GM18909 (cell line): Measurements from ENCODE around the gene KRTAP1-3.
"Not testable (repeated sequence)": the region's sequence is repeated elsewhere in the genome, so short reads cannot be mapped to it uniquely, and the experiment has no call there.

ENCODE experiments used
- ATAC-seq: cut with Tn5 transposase; IDR thresholded peaks from one replicate; pipeline ENCODE4 v1.9.1; 2021; ENCODE audit warnings: mild to moderate bottlenecking; ENCODE audit not compliant: unreplicated experiment, poor library complexity

The KRTAP1-3 gene

DNA sequence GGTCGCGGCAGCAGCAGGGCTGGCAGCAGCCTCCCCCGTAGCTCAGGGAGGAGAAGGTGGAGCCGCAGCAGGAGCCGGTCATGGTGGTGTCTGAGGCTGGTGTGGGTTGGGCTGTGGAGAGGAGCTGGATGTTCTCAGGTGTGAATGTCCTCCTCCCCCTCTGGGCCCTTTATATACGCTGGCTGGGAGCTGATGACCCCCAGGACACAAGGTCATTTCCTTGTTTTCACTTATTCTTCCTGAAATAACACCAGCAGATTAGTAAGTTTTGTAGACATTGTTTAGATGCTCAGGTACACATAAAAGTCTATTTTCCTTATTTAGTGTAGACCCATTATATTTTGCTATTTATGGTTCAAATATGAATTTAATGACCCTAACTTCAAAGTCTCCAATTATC, 20.5 kb upstream of the KRTAP1-3 start, which contains the start of gene KRTAP2-2:
TSS of gene KRTAP2-2 (minus strand) at position 101 of the 400 bp plus-strand sequence. CDS start at position 82, 19 bp downstream.
- ATAC-seq: not testable (repeated sequence)

DNA sequence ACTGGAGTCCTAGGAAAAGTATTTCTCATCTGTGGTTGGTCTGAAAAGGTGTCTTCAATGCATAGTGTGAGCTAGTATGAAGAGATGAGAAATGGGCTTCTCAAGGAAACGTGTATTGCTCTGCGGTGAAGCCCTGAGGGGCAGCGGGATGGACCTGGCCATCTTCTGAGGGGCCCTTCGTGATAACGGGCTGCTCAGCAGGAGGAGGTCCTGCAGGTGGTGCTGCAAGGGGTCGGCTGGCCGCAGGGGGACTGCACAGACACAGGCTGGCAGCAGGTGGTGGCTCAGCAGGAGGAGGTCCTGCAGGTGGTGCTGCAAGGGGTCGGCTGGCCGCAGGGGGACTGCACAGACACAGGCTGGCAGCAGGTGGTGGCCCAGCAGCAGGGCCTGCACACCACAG, 19.9 kb upstream of the KRTAP1-3 start:
- not testable (repeated sequence) for ATAC-seq

DNA sequence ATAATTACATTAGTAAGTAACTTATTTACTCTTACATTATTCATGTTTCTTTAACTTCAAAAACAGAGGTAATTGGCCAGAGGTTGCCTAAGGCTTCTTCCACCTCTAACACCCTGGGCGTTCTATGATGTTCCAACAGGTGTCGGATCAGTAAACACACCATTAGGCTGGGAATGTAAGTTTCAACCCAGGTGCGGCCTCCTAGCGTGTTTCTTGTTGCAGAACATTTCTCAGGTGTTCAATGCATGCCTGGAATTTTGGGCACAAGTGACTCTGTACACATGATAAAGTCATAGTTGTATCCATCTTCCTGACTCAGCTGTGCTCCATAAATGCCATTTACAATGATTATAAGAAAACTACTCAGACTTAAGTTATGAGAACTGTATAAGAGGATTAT, 19.4 kb upstream of the KRTAP1-3 start:
- ATAC-seq: no peak

DNA sequence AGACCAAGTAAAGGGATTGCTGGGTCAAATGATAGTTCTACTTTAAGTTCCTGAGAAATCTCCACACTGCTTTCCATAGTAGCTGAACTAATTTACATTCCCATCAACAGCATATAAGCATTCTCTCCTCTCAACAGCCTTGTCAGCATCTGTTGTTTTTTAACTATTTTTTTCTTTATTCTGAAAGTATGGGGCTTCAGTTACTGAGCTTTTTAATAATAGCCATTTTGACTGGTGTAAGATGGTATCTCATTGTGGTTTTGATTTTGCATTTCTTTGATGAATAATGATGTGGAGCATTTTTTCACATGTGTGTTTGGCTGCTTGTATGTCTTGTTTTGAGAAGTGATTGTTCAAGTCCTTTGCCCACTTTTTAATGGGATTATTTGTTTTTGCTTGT, 17.9 kb upstream of the KRTAP1-3 start:
- no peak for ATAC-seq

DNA sequence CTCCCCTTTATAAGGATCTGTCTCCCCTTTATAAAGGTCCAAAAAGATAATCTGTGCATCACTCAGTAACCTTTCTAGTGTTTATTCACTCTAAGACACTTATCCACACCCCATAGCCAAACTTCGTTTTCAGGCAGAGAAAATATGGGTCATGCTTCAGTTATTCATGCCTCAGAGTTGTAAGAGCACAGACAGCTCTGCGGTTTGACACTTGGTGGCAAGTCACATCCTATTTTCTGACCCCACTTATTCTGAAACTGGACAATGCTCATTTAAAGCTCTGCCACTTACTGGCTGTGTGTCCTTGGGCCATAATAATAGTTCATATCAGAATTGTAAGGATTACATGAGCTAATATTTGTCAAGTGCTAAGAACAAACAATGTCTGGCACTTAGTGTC, 14.4 kb upstream of the KRTAP1-3 start:
- no peak for ATAC-seq

DNA sequence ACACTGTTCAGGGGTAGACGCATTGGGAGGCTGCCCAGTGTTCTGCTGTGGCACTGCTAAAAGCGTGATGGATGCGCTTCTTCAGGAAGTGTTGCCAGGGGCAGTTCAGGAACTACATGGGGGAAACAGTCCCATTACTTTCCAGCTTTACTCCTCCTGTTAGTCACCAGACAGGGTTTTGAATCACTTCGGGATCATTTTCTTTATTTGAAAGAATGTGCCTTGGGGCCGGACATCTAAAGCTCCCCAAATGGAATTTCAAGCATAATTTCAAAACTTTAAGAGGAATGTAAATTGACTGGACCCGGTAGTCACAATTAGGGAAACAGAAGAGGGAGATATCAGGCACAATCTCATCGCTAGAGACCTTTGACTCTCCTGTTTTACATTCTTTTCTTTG, 13.8 kb upstream of the KRTAP1-3 start:
- no peak for ATAC-seq

DNA sequence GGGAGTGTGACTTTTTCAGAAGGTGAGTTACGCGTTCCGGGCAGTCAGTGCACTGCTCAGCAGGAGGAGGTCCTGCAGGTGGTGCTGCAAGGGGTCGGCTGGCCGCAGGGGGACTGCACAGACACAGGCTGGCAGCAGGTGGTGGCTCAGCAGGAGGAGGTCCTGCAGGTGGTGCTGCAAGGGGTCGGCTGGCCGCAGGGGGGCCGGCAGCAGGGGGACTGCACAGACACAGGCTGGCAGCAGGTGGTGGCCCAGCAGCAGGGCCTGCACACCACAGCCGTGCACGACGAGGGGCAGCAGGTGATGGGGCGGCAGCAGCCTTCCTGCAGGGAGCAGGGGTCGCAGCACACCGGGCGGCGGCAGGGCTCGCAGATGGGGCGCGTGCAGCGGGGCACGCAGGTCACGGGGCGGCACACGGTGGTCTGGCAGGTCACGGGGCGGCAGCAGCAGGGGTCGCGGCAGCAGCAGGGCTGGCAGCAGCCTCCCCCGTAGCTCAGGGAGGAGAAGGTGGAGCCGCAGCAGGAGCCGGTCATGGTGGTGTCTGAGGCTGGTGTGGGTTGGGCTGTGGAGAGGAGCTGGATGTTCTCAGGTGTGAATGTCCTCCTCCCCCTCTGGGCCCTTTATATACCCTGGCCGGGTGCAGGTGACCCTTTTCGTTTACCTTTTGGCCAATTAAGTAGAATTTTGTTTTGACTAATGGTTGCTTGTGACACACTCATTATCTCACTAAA, 12.2 kb upstream of the KRTAP1-3 start, which contains the start of gene KRTAP2-1:
TSS of gene KRTAP2-1 (minus strand) at position 582 of the 731 bp plus-strand sequence. CDS start at position 533, 49 bp downstream.
- ATAC-seq: not testable (repeated sequence)

DNA sequence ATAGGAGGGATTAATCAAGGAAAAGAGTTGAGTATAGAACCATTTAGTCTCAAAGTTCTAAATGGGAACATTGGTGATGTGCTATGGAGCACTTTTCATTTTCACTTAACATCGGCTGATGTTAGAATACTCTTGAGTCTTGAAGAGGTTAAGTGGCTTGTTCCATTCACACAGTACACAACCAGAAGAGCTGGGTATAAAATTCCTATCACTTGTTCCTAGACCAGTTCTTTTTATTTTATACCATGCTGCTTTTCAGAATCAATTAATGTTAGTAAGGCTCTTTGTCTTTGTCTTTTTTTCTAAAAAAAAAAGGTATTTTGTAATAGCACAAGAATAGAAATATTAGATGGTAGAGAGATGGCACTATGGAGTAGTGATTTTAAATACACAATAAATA, 8.3 kb upstream of the KRTAP1-3 start:
- no peak for ATAC-seq

DNA sequence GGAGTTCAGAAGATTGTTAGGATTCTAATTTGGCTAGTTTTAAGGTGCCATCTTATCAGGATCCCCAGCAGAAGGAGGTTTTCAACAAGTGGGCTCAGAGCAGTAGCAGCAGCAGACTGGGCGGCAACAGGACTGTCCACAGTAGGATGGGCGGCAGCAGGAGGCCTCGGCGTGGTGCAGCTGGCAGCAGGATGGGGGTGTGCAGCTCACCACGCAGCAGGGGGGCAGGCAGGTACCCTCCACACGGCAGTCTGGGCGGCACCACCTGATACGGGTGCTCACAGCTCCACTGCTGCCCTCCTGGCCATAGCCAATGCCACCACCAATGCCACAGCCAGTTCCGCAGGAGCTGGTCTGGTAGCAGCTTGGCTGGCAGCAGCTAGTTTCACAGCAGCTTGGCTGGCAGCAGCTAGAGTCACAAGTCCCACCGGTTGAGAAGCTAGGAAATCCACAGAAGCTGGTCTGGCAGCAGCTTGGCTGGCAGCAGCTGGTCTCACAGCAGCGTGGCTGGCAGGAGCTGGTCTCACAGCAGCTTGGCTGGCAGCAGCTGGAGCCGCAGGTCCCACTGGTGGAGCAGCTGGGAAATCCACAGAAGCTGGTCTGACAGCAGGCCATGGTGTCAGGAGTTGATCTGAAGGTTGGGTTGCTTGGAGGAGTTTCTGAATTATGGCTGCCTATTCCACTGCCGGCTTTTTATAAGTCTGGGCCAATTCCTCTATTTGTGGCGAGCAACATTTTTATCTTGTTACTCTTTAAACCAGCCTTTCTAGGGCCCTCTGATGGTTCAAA, 6.3 kb upstream of the KRTAP1-3 start, which contains the start of gene KRTAP1-1:
TSS of gene KRTAP1-1 (minus strand) at position 668 of the 789 bp plus-strand sequence. CDS start at position 615, 53 bp downstream.
- ATAC-seq: not testable (repeated sequence)

DNA sequence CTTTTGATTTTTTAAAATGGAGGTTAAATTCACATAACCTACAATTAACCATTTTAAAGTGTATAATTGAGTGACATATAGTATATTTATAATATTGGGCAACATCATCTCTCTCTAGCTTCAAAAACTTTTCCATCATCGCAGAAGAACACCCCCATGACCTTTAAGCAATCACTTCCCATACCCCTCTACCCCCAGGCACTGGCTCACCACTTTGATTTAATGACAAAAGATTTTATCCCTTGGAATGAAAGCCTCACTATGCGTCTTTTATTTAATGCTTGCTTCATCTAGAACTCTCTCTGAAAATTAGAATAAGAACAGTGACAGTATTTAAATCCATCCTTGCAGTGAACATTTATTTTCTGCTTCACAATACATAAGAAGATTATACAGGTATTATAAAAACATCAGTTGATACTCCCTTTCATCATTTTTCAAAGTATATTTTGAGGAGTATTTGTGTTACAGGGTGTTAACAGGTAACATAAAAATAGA, 3.2 kb upstream of the KRTAP1-3 start:
- no peak for ATAC-seq

DNA sequence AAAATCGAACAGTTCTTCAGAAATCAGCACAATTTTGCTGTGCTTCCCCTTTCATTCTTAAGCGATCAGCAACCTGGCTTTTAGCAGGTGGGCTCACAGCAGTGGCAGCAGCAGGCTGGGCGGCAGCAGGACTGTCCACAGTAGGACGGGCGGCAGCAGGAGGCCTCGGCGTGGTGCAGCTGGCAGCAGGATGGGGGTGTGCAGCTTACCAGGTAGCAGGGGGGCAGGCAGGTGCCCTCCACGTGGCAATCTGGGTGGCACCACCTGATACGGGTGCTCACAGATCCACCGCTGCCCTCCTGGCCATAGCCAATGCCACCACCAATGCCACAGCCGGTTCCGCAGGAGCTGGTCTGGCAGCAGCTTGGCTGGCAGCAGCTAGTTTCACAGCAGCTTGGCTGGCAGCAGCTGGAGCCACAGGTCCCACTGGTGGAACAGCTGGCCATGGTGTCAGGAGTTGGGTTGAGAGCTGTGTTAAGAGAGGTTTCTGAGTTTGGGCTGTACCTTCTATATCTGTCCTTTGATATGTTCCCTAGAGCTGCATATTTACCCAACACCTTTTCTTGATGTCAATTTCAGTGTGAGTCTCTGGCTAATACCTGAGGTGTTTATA, 4.9 kb downstream of the KRTAP1-3 start, which contains the start of gene KRTAP1-4:
TSS of gene KRTAP1-4 (minus strand) at position 563 of the 613 bp plus-strand sequence. CDS start at position 446, 117 bp downstream.
- ATAC-seq: no peak

DNA sequence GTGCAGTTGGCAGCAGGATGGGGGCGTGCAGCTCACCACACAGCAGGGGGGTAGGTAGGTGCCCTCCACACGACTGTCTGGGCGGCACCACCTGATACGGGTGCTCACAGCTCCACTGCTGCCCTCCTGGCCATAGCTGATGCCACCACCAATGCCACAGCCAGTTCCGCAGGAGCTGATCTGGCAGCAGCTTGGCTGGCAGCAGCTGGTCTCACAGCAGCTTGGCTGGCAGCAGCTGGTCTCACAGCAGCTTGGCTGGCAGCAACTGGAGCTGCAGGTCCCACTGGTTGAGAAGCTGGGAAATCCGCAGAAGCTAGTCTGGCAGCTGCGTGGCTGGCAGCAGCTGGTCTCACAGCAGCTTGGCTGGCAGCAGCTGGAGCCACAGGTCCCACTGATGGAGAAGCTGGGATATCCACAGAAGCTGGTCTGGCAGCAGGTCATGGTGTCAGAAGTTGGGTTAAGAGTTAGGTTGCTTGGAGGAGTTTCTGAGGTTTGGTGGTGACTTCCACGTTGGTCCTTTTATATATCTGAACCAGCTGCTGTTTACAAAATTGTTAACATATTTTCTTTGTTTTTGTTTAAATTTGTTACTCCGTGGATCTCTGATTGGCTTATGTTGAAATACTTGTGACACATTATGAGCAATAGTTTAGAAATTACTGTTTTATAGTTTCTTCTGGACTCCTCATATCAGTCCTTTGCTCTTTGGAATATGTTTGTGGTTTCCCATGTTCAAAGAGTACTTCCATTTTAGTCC, 7.8 kb downstream of the KRTAP1-3 start, which contains the start of gene KRTAP1-5:
TSS of gene KRTAP1-5 (minus strand) at position 494 of the 757 bp plus-strand sequence. CDS start at position 441, 53 bp downstream.
- no peak for ATAC-seq

DNA sequence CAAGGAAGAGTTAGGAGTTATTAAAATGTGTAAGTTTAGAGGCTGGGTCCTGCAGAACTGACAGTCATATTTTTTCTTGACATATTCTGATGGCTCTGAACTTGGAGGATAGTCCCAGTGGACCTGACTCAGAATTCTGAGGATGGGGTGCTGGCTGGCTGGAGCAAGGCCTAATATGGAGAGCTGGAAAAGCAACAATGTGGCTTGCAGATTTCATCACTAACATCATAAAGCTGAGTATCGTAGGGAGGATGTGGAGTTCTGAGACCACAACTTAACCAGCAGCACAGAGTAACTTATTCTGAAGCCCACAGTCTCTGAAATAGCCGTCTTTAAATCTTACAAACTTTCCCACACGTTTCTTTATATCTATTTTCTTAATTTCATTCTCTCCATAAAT, 10.0 kb downstream of the KRTAP1-3 start:
- no peak for ATAC-seq

DNA sequence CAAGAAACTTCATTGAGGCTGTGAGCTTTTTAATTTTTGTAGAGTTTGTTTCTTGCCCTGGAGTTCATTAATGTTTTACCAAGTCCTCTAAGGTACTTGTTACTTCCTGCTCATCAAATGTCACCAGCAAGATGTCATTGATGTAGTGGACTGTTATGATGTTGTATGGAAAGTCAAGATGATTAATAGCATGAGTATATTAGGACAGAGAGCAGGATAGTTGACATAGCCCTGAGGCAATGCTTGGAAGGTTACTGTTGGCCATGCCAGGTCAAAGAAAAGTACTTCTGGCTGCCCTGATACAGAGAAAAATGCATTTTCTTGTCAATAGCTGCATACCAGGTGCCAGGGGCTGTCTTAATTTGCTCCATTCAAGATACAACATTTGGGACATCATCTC, 14.3 kb downstream of the KRTAP1-3 start:
- ATAC-seq: no peak

DNA sequence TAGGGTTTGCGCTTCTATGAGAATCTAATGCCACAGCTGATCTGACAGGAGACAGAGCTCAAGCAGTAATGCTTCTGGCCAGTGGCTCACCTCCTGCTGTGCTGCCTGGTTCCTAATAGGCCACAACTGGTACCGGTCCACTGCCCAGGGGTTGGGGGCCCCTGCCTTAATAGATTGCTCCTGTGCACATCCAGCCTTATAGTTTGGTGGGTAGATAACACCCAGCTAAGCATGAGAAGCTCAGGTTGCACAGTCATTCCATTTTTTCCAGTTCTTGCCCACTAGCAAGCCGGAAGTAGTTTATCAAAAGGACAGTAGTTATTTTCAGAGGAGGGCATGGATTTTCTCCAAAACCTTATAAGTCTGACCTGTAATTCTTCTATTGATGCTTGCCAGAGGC, 15.3 kb downstream of the KRTAP1-3 start:
- no peak for ATAC-seq

DNA sequence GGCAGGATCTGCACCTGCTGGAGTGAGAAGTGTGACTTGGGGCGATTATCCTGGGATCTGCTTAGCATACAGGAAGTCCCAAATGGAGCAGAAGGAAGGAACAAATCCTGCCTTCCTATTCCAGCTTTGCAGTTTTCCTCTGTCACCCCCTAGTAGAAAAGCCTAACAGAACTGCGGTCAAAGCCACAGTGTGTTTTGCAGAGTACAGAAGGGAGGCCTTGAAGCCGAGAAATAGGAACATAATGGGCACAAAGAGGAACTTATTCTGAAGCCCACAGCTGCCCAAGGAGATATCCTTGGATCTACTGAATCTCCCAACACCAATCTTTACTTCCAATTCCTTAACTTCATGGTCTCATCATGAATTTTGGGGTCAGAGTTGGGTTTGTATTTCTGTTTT, 16.1 kb downstream of the KRTAP1-3 start:
- no peak for ATAC-seq

DNA sequence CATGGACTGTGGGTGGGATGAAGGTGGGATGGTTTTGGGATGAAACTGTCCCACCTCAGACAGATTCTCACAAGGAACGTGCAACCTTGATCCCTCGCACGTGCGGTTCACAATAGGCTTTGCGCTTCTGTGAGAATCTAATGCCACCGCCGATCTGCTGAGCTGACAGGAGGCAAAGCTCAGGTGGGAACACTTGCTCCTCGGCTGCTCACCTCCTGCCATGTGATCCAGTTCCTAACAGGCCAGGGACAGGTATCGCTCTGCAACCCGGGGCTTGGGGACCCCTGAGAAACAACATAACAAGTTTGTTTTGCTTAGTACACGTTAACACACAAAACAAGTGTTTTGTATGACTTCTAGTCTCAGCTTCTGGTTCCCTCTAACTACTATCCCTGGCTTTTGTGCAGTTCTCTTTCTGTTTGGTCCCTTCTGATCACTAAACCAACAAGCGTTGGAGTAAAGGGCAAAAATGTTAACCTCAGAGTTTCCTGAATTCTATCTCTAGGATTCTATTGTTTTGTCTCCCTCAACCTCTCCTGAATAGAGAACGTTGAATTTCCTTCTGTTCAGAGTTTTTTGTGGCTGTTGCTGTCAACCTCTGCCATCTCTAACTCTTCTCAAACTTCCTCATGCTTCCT, 18.0 kb downstream of the KRTAP1-3 start:
- ATAC-seq: no peak

DNA sequence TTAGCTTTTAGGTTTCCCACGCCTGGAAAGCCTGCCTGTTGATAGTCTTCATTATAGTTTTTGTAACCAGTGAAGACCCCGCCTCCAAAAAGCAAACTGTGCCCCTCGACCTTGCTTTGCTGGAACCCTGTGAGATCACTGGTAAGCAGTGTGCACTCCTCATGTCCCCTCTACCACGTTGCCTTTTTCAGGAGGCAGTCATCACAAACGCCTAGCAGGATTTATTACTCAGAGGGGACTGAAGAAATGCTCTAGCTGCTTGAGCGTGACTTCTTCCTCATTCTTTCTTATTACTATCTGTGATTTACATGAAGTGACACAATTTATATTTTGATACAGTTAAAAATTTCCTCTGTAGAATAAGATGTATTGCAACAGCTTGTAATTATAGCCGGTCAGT, 19.2 kb downstream of the KRTAP1-3 start:
- ATAC-seq: no peak

DNA sequence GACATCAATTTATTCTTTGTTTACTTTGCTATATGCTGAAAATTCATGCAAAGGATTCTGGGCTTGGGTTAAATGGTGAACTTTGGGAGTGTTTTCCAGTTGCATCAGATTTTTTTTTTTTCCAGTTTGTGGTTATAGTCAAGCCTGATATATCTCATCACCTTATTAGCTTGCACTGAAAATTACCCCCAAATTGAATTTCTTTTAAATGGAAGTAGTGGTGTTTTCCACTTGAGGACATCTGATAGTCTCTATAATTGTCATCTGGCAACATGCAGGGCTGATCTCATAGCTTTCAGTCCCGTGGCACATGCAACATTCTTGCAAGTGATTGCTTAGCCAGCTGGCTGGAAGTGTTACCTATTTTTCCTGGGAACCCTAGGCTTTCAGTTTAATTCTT, 21.1 kb downstream of the KRTAP1-3 start:
- ATAC-seq: no peak
